Stimulated activated CD4-positive, alpha-beta T cell treated with anti-CD3 and anti-CD28 coated beads, Interleukin-12 subunit alpha, Interleukin-12 subunit beta, amount 100 ng/mL, for 48 hours (primary cell): ENCODE measurements around the gene SLC35F4.
"Not testable (repeated sequence)": the region's sequence is repeated elsewhere in the genome, so short reads cannot be mapped to it uniquely, and the experiment has no call there.

Experiments
- DNase-seq, 3 donors: peaks; one replicate each; pipeline ENCODE4 v3.0.0-alpha.2; 2020; ENCODE audit warnings: low read depth in 2 of 3, low spot score in 1 of 3

Gene SLC35F4

DNA sequence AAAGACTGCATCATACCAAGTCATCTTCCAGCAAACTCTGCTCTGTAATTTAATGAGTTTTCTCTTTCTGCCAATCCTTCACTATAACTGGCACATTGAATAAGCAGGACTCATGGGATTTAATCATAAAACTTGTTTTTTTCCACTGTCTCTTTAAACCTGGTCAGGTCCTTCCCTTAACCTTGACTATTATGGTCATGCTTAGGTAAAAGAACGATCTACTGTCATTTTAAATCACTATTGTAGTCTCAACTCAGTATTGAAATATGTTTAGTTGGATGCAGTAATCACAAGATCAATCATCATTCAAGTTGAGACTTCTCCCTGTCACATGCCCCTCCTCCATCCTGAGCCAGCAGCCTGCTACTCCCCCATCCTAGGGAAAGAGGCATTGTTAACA lies 56.1 kb downstream of the SLC35F4 start:
- no peak for DNase-seq

GRCh38 chr14:57797160-57797559 lies 68.7 kb downstream of the SLC35F4 start:
- DNase-seq = no peak

GRCh38 chr14:57796556-57796955 lies 69.3 kb downstream of the SLC35F4 start:
- DNase-seq = no peak

GRCh38 chr14:57785058-57785457 lies 80.8 kb downstream of the SLC35F4 start:
- DNase-seq = no peak

DNA sequence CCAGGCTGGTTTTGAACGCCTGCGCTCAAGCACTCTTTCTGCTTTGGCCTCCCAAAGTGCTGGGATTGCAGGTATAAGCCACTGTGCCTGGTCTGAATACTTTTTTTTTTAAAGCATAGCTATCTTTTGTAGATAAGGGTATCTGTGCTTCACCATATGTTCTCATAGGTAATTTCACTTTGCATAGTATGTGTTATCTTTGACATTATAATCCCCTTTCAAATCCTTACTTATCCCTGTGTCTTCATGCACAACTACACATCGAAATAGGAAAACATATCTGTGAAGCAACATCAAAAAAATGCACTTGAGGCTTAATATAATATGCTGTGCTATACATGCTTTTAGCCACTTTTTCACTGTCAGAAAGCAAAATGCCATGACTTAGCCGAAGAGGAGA lies 94.1 kb downstream of the SLC35F4 start:
- DNase-seq = no peak

DNA sequence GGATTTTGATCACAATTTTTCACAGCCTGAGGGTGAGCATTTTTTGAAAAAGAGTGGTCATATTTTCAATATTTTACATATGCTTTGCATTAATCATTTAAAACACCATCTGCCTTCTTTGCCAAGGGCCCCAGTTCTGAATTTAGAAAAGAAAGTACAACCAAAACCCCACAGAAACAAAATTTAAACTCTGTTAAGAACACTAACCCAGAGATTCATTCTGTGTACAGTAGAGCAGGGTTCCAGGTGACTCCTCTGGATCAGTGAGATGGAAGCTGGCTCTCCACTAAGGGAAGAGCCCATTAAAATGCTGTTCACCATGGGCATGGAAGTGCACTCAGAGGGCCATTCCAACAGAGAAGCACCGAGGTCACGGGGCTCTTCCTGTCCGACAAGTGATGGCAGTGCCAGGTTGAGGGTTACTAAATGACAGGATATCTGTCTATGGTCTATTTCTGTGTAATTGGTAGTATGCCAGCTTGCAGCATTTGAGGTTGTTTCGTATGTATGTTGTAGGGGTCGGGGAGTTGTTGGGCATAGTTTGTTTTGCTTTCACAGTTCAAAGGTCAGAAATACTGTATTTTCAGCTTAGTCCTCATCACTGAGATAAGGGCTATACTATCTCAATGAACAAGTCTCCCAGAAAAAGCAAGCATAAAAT lies 95.9 kb downstream of the SLC35F4 start:
- no peak for DNase-seq

- DNase-seq = no peak
Measured at GRCh38 chr14:57761800-57762199, 104.1 kb downstream of the SLC35F4 start.

DNA sequence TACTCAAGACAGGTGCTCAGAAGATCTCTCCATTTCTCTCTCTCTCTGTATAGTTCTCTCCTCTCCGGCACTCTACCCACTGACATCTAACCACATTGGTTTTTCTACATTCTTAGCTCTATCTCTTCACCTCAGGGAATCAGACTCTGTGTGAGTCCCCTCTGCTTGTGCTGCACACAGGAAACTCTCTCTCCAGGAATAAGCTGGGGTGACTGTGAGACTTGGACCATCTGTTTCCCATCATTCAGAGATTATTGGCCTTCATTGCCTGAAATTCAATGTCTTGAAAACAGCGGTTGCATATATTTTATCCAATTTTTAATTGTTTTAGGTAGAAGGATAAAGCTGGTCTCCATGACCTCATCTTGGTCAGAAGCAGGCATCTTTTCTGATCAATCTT lies 105.0 kb downstream of the SLC35F4 start:
- no peak for DNase-seq

- no peak for DNase-seq
Measured at GRCh38 chr14:57755018-57755521, 110.8 kb downstream of the SLC35F4 start.

- DNase-seq = no peak
Measured at GRCh38 chr14:57754527-57754926, 111.4 kb downstream of the SLC35F4 start.

DNA sequence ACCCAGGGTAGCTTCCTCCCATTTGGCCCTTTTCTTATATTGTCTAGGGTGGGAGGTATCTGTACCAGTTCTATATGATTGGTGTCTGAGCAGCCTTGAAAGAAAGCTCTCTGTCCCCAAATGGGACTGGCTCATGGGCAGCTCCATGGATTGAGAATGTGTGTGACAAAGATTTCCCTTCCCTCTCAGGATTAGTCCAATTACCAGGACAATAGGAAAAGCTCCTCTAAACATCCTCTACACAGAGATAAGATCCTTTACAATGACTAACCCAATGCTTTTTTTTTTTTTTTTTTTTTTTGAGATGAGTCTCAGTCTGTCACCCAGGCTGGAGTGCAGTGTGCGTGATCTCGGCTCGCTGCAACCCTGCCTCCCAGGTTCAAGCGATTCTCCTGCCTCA lies 112.1 kb downstream of the SLC35F4 start:
- DNase-seq = no peak

GRCh38 chr14:57752142-57752695 lies 113.7 kb downstream of the SLC35F4 start:
- not testable (repeated sequence) for DNase-seq

DNA sequence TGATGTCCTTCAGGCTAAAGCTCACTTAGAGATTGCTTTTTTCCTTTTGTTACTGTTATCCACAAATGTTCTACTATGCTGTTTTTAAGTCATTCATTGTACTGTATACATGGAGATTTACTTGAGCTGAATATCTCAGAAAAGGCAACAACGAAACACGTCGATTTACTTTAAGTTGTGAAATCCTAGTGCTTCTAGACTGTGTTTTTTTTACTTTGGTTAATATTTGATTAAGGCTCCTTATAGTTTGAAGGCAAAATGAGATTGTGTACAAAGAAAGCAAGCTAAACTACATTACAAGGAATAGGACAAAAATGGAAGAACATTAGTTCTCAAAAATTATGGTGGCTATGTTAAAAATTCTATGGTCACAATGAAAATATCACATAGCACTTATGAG lies 114.5 kb downstream of the SLC35F4 start:
- no peak for DNase-seq

GRCh38 chr14:57749267-57749666 lies 116.6 kb downstream of the SLC35F4 start:
- no peak for DNase-seq

DNA sequence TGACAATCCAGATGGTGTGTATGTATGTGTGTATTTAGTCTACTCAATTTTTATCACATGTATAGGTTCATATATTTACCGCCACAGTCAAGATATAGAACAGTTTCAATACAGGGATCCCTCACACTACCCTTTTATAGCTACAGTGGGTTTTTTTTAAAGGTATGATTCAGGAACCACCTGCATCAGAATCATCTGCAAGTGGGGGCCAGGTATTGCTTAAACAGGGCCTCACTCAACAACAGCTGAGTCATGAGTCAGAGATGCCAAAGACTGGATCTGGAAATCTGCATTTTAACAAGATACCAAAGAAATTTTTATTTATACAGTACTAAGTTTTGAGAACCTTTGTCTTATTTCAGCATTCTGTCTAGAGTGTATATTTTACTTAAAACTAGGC lies 117.6 kb downstream of the SLC35F4 start:
- no peak for DNase-seq

DNA sequence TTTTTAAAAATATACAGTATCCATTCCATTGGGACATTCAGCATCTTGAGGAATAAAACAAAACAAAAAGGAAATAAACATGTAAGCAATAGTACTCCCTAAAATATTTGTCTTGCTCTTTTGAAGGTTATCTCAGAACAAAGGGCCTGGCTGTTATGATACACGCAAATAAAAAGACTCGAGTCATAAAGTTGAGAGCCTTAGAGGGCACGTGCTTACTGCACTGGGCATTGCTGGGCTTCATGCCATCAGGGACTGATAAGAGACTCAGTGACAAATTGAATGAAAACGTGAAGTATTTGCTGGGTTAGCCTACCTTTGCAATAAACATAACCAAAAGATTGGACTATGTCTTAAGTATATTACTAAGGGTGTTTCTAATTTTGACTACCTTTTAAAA lies 118.9 kb downstream of the SLC35F4 start:
- no peak for DNase-seq

GRCh38 chr14:57746563-57746962 lies 119.3 kb downstream of the SLC35F4 start:
- DNase-seq = no peak

- DNase-seq = no peak
Measured at GRCh38 chr14:57739516-57739915, 126.4 kb downstream of the SLC35F4 start.

DNA sequence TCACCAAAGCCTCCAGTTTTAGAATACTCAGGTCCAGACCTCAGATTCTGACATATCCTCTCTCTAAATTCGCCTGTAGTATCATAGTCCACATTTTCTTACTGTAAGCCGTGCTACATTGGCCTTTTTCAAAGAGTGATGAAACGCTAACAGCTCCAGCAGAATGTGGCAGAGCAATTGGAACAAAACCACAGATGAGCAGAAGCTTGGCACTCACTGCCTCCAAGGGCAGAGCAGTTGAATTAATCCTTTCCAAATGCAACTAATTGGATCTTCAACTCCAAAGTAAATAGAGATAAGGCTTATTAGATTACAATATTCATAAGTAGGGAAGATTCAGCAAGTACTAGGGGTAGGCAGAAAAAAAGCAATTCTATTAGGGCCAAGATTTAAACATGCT lies 128.3 kb downstream of the SLC35F4 start:
- no peak for DNase-seq

DNA sequence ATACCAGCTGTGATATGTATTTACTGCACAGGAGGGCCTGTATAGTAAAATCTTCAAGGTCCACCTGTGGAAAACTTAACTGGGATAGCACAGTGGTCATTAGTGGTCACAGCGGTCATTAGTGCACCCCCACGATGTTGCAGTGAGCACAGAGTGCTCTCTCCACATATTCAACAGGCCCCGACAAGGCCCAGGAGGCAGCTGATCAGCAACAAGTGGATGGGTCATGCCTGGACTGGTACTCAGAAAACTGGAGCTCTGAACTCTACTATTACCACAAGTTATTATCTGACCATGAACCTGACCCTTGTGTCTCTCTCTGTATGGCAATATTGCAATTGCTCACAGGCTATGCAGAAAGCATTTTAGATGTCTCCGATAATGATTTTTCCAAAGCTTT lies 129.5 kb downstream of the SLC35F4 start:
- no peak for DNase-seq

DNA sequence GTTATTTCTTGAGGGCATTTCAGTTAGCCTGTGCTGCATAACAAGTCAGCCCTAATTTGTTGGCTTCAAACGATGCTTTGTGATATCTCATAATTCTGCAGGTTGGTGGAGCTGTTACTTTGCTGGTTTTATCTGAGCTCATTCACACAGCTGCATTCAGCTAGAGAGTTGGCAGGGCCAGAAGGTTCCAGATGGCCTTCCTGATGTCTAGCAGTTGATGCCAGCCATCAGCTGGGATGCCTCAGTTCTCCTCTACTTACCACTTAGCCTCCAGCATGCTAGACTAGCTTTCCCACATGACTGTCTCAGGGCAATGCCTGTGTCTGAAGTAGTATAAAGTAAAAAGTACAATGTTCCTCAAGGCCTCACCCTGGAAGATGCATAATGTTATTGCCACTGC lies 130.6 kb downstream of the SLC35F4 start:
- DNase-seq = no peak

GRCh38 chr14:57732463-57733285 lies 133.2 kb downstream of the SLC35F4 start:
- no peak for DNase-seq
